GM20000 (cell line): ENCODE measurements around the gene SOCS7.

Experiments used
- DNase-seq: peaks from one replicate; pipeline ENCODE4 v3.0.0; 2012; ENCODE audit warnings: low spot score
- TF ChIP-seq, protein P1 (sequence below): IDR thresholded peaks from 2 replicates; pipeline ENCODE4 v1.5.1; 2012; ENCODE audit warnings: mild to moderate bottlenecking, control low read depth; ENCODE audit errors: extremely low read depth, missing control alignments

The SOCS7 gene

DNA sequence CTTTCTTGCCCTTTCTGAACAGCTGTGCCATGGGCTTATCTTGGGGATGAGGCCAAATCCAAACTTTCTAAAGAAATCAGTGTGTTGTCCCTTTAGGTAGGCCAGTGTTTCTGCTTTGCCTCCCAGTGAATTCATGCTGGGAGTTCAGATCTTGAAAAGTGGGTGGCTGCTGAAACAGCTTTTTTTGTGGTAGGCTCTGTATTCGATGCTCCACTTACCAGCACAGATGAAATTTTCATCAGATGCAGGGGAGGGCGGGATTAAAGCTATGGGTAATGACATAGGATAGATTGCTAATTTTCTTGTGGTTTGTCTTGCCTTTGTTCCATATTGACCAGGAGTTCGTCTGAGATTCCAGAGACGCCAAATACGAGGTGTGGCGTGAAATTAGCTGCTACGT is 2.8 kb downstream of the SOCS7 start:
- no peak for DNase-seq
- TF ChIP-seq, protein P1, sequence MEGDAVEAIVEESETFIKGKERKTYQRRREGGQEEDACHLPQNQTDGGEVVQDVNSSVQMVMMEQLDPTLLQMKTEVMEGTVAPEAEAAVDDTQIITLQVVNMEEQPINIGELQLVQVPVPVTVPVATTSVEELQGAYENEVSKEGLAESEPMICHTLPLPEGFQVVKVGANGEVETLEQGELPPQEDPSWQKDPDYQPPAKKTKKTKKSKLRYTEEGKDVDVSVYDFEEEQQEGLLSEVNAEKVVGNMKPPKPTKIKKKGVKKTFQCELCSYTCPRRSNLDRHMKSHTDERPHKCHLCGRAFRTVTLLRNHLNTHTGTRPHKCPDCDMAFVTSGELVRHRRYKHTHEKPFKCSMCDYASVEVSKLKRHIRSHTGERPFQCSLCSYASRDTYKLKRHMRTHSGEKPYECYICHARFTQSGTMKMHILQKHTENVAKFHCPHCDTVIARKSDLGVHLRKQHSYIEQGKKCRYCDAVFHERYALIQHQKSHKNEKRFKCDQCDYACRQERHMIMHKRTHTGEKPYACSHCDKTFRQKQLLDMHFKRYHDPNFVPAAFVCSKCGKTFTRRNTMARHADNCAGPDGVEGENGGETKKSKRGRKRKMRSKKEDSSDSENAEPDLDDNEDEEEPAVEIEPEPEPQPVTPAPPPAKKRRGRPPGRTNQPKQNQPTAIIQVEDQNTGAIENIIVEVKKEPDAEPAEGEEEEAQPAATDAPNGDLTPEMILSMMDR: no peak

DNA sequence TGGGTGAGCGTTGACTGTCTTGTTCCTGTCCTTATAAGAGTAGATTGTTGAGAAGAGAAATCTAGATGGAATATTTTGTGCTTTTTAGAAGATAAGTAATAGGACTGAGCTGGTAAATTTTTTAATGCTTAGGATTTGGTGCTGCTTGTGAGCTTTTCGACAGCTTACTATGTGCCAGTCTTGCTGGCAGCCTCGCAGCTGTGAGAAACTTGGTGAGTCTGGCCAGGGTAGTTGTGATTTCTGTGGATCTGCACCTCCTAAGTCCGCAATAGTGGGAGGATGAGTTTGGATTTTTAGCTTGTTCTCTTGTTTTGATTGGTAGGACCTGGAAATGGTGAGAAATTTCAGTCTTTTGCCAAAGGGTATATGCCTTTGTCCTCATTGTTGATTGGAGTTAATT is 3.6 kb downstream of the SOCS7 start:
- no peak for DNase-seq
- TF ChIP-seq, protein P1: no peak

DNA sequence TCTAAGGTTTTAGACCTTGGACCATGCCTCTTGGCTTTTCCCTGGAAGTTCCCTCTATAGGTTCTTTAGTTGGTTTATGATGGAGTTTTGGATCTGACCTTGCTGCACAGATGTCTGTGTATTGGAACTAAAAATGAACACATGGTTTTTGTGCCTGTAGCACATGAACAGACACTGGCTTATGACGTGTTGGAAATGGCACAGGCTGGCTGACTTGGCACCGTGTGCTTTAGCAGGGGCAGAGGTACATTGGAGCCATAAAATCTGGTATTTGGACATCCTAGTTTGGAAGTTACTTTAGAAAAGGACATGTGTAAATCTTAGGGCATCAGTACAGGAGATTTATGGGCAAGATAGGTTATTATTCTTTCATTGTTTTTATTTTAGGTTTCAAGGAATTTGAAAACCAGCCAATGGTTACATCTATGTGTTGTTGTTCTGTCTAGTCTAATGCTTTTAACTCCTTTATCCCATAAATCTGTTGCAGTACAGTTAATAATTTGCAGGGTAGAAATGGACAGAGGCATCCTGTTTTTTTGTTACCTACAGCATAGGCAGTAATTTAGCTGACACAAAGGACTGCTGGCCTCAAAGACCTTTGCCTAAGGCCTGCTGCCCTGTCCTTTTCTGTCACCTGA is 6.0 kb downstream of the SOCS7 start:
- TF ChIP-seq, protein P1: no peak
- no peak for DNase-seq

DNA sequence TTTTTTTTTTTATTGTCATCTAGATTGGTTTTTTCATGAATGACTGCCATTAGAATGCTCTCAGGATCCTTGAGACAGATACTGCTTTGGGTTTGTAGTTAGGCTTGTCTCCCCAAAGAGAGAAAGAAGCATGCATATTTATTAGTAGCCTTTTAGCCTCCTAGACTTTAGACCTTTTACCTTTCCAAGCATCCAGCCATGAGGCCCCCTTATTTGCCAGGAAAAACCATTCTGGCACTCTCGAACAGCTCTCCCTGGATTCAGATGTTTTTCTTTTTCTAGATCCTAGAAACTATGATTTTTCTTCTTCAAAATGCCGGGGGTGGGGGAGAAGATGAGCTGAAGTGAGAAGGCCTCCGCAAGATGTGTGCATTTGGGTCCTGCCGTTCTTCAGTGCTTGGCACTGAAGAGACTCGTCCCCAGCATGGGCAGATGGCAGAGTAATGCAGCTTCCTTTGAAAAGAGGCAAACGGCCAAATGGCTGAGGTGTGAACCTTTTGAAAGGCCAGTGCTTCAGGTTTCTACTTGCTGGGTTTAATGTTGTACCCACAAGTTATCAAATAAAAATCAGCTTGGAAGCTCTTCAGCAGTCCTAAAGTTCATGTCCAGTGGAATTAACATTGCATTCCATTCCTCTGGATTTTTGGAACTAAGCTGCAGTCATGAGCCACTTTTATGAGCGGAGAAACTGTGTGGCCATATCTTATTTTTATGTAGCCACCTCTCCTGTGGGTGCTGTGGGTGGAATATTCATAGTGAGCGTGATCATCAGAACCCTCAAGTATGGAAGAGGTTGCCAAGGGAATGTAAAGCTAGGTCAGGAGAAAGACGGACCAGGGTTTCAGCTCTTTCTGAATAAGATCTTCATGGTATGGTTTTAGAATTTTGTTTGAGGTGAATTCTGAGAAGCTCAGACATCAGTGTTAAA is 7.2 kb downstream of the SOCS7 start:
- TF ChIP-seq, protein P1: no peak
- no peak for DNase-seq

DNA sequence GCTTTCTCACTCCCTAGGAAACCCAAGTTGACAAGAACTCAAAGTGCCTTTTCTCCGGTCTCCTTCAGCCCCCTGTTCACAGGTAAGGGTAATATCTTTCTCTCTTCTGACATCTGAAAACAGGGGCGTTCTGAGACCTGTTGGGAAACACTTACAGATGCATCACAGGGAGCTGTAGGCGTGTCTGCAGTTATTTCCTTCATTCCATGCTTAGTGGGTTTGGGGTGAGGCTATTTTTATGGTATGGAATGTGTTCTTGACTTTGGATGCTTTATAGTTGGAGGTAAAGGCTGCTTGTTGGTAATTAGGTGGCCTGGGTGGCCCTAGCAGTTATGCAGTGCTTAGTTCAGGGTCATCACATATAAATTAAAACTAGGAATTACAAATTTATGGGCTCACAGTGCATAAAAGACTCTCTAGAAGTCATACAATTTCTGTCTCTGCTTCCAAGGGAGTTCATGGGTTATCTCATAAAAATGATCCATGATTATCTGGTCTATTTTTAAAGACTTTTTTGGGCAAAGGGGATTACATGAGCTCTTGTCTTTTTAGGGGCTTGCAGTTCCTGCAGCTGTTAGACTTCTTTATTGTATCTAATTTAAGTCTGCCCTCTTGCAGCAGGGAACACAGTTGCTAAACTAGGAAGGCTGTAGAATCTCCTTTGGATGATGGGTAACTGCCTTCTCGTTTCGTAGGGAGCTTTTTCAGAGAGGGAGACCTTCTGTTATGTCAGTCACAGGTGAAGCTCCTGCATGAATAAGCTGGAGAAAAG is 10.2 kb downstream of the SOCS7 start:
- TF ChIP-seq, protein P1: no peak
- DNase-seq: no peak

DNA sequence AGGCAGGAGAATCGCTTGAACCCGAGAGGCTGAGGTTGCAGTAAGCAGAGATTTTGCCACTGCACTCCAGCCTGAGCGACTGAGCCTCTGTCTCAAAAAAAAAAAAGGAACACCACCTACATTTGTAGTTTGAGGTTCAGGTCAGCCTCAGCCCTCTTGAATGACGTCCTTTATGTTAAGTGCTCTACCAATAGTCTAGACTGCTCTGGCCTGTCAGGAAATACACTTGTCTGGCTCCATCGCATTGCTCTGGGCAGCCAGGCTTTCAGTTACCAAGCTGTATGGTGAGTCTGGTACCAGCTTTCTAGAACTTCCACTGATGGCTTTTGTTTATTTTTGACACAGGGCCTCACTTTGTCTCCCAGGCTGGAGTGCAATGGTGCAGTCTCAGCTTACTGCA is 11.4 kb downstream of the SOCS7 start:
- TF ChIP-seq, protein P1: no peak

More for the DNA sequence above, 11.4 kb downstream of the SOCS7 start:
- no peak for DNase-seq
